IMR-90 (cell line): ENCODE measurements around the gene EMP1. TPM values are rescaled to one million over a fixed set of nuclear protein-coding genes. Genes with fewer than 3 reads are reported as not detected.

Source experiments
- ATAC-seq: fragments of 200-7000 bp; cut with Tn5 transposase; 2 replicates; pipeline ENCODE4 v1.9.1; 2020; ENCODE audit warnings: low read depth, mild to moderate bottlenecking, moderate library complexity
- BruUV-seq: library from RNA; stranded (reverse); fragments of 400-500 nt; replicated peaks from 2 replicates; lab custom pipeline; 2021; lab: Mats Ljungman, UMichigan
- CTCF ChIA-PET: fragments of 300-600 bp; formaldehyde crosslinking; extraction: SDS; loops from one replicate; lab custom pipeline; 2021; ENCODE audit warnings: antibody characterized with exemption; lab: Yijun Ruan, JAX
- POLR2A ChIA-PET: fragments of 300-600 bp; sonication (Branson Sonifier 250); formaldehyde crosslinking; loops from one replicate; lab custom pipeline; 2022; ENCODE audit warnings: antibody characterized with exemption; ENCODE audit not compliant: unreplicated experiment; lab: Charles Lee
- DNase-seq: peaks from one replicate; pipeline ENCODE4 v3.0.0; 2013
- H2AFZ ChIP-seq: replicated peaks from 2 replicates; pipeline ENCODE3; 2013; ENCODE audit warnings: low read length, mild to moderate bottlenecking; ENCODE audit not compliant: poor library complexity
- H2AK5ac ChIP-seq: 2 replicates; pipeline ENCODE4 v1.6.1; 2013; ENCODE audit warnings: low read depth, low read length, inconsistent platforms
- H2AK9ac ChIP-seq: replicated peaks from 2 replicates; pipeline ENCODE3; 2013; ENCODE audit warnings: mild to moderate bottlenecking, low read depth, low read length, moderate library complexity; ENCODE audit not compliant: poor library complexity
- H2BK120ac ChIP-seq: 2 replicates; pipeline ENCODE4 v1.6.1; 2013; ENCODE audit warnings: low read depth, low read length, inconsistent platforms
- H2BK15ac ChIP-seq: 3 replicates; pipeline ENCODE4 v1.6.1; 2013; ENCODE audit warnings: low read depth, low read length, inconsistent platforms
- H2BK20ac ChIP-seq: 2 replicates; pipeline ENCODE4 v1.6.1; 2013; ENCODE audit warnings: low read depth, mild to moderate bottlenecking, inconsistent platforms, low read length, moderate library complexity
- H2BK5ac ChIP-seq: 2 replicates; pipeline ENCODE4 v1.6.1; 2013; ENCODE audit warnings: mild to moderate bottlenecking, low read depth, low read length, inconsistent platforms; ENCODE audit not compliant: poor library complexity, severe bottlenecking
- H3K14ac ChIP-seq: replicated peaks from 2 replicates; pipeline ENCODE4 v1.6.1; 2013; ENCODE audit warnings: low read depth, low read length, inconsistent platforms
- H3K18ac ChIP-seq: 2 replicates; pipeline ENCODE4 v1.6.1; 2013; ENCODE audit warnings: low read depth, low read length, control low read depth
- H3K23ac ChIP-seq: 2 replicates; pipeline ENCODE4 v1.6.1; 2013; ENCODE audit warnings: low read depth, low read length, inconsistent platforms
- H3K27ac ChIP-seq: 2 replicates; pipeline ENCODE4 v1.5.1; 2013; ENCODE audit warnings: mild to moderate bottlenecking, control low read depth, low read length; ENCODE audit not compliant: insufficient read depth
- H3K27me3 ChIP-seq: 2 replicates; pipeline ENCODE4 v1.6.1; 2013; ENCODE audit warnings: low read length; ENCODE audit not compliant: control insufficient read depth, insufficient read depth
- H3K36me3 ChIP-seq: 2 replicates; pipeline ENCODE4 v1.6.1; 2013; ENCODE audit warnings: low read length, mixed read lengths; ENCODE audit not compliant: control insufficient read depth, insufficient read depth
- H3K4ac ChIP-seq: 2 replicates; pipeline ENCODE4 v1.6.1; 2013; ENCODE audit warnings: low read depth, low read length, inconsistent platforms
- H3K4me1 ChIP-seq: 2 replicates; pipeline ENCODE4 v1.6.1; 2013; ENCODE audit warnings: low read length, mixed read lengths; ENCODE audit not compliant: control insufficient read depth, insufficient read depth
- H3K4me2 ChIP-seq: 2 replicates; pipeline ENCODE4 v1.6.1; 2013; ENCODE audit warnings: low read depth, mild to moderate bottlenecking, control low read depth, low read length, moderate library complexity
- H3K4me3 ChIP-seq: 2 replicates; pipeline ENCODE4 v1.5.1; 2013; ENCODE audit warnings: low read depth, mild to moderate bottlenecking, control low read depth, low read length, moderate library complexity; ENCODE audit not compliant: insufficient read depth
- H3K56ac ChIP-seq: 2 replicates; pipeline ENCODE4 v1.6.1; 2013; ENCODE audit warnings: low read length, inconsistent platforms; ENCODE audit not compliant: insufficient read depth; ENCODE audit errors: extremely low read depth
- H3K79me1 ChIP-seq, 2 experiments: 2 replicates each; pipeline ENCODE4 v1.6.1; 2013; ENCODE audit warnings: low read length in 2 of 2, inconsistent platforms in 1 of 2, low read depth in 1 of 2
- H3K9ac ChIP-seq: 2 replicates; pipeline ENCODE4 v1.6.1; 2013; ENCODE audit warnings: low read depth, low read length, control low read depth
- H3K9me1 ChIP-seq: 2 replicates; pipeline ENCODE4 v1.6.1; 2013; ENCODE audit warnings: low read length, inconsistent platforms; ENCODE audit not compliant: insufficient read depth
- H3K9me3 ChIP-seq: 2 replicates; pipeline ENCODE4 v1.6.1; 2013; ENCODE audit warnings: low read length; ENCODE audit not compliant: control insufficient read depth, insufficient read depth
- H4K20me1 ChIP-seq: 2 replicates; pipeline ENCODE4 v1.6.1; 2013; ENCODE audit warnings: low read length, inconsistent platforms; ENCODE audit not compliant: insufficient read depth
- H4K5ac ChIP-seq: 2 replicates; pipeline ENCODE4 v1.6.1; 2013; ENCODE audit warnings: mild to moderate bottlenecking, low read depth, low read length, control low read depth
- H4K8ac ChIP-seq, 2 experiments: 2 replicates each; pipeline ENCODE4 v1.6.1; 2013; ENCODE audit warnings: low read depth in 2 of 2, low read length in 2 of 2, control low read depth in 1 of 2, inconsistent platforms in 1 of 2
- H4K91ac ChIP-seq: 2 replicates; pipeline ENCODE4 v1.6.1; 2013; ENCODE audit warnings: low read depth, low read length, inconsistent platforms; ENCODE audit not compliant: insufficient read depth
- CHD1 ChIP-seq: IDR thresholded peaks from 2 replicates; pipeline ENCODE4 v1.6.1; 2012; ENCODE audit warnings: low read depth, low read length, improper control_type of control experiment
- ELK1 ChIP-seq: fragments of 150-350 bp; IDR thresholded peaks from 2 replicates; pipeline ENCODE4 v1.6.1; 2016; ENCODE audit warnings: low read depth, mild to moderate bottlenecking, low read length, moderate library complexity, borderline replicate concordance
- MAFK ChIP-seq: IDR thresholded peaks from 2 replicates; pipeline ENCODE4 v1.6.1; 2012; ENCODE audit warnings: low read depth, low read length, improper control_type of control experiment
- MAZ ChIP-seq: IDR thresholded peaks from 2 replicates; pipeline ENCODE4 v1.6.1; 2012; ENCODE audit warnings: low read depth, mild to moderate bottlenecking, low read length, improper control_type of control experiment, moderate library complexity, borderline replicate concordance
- MXI1 ChIP-seq: IDR thresholded peaks from 2 replicates; pipeline ENCODE4 v1.6.1; 2012; ENCODE audit warnings: low read depth, mild to moderate bottlenecking, low read length, moderate library complexity, borderline replicate concordance
- NFE2L2 ChIP-seq: fragments of 150-350 bp; IDR thresholded peaks from 2 replicates; pipeline ENCODE4 v1.6.1; 2016; ENCODE audit warnings: low read depth, mild to moderate bottlenecking, low read length
- RAD21 ChIP-seq: IDR thresholded peaks from 2 replicates; pipeline ENCODE4 v1.6.1; 2012; ENCODE audit warnings: low read length, improper control_type of control experiment
- RFX5 ChIP-seq: IDR thresholded peaks from 2 replicates; pipeline ENCODE4 v1.8.0; 2012; ENCODE audit warnings: low read depth, mild to moderate bottlenecking, low read length, moderate library complexity
- SMC3 ChIP-seq: fragments of 150-350 bp; IDR thresholded peaks from 2 replicates; pipeline ENCODE4 v1.6.1; 2016; ENCODE audit warnings: low read depth, mild to moderate bottlenecking, antibody characterized with exemption, low read length, moderate library complexity
- WGBS, 2 experiments: methylation state at CpG; one replicate each; pipeline versions ENCODE4 v1.1.5 to v1.1.7; 2013; ENCODE audit warnings: missing lambda C conversion rate in 2 of 2; ENCODE audit not compliant: insufficient read length in 1 of 2; ENCODE audit errors: extremely low coverage in 2 of 2; 5-methylcytosine and 5-hydroxymethylcytosine counted together
- dilution Hi-C: fragments of 300-500 bp; cut with HindIII; formaldehyde crosslinking; loops from one replicate; pipeline ENCODE4 v1.14.3; 2018; ENCODE audit warnings: low sequenced_read_pairs; ENCODE audit not compliant: unreplicated experiment
- in situ Hi-C: fragments of 300-500 bp; cut with MboI; formaldehyde crosslinking; loops from 3 replicates; pipeline ENCODE4 v1.14.3; 2019; ENCODE audit warnings: low sequenced_read_pairs, inconsistent platforms, mixed read lengths
- intact Hi-C: fragments of 100-400 bp; cut with micrococcal nuclease; formaldehyde crosslinking; loops from 2 replicates; pipeline ENCODE4 v1.10.0; 2022
- polyA plus RNA-seq, 3 experiments: library from polyadenylated mRNA; depleted of rRNA; stranded (reverse); fragments of >200 nt; gene quantifications; 2 replicates each; pipeline ENCODE4 v1.2.3, GENCODE V29; 2012; ENCODE audit warnings: low replicate concordance in 1 of 3
- total RNA-seq: library from RNA; depleted of rRNA; stranded (reverse); fragments of >200 nt; gene quantifications from 2 replicates; pipeline ENCODE4 v1.2.3, GENCODE V29; 2012; rRNA removed

Gene EMP1
- total and polyA plus RNA-seq, 2 of the 4 experiments (the other 2 are of a cell fraction) = 137 to 201 TPM

DNA sequence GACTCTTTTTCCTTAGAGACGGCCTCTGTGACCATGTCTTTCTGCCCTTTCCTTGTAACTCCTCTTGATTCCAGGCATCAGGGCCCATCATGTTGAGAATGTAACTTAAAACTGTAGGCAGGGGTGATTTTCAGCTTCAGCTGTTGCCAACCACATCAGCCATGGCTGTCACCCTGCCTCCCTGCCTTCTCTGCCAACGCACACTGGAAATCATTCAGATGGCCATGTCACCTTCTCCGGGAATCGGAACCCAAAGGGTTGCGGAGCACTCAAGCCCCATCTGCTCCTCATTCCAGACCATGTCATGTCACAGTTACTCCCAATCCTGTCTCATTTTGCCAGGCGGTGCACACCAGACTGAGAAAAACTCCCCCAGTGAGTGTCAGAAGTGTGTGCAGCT, 72.1 kb downstream of the EMP1 start:
- Histone ChIP-seq H3K4me3 (no peak overlapping the region), H2AFZ (peak overlapping the region; percentile 27), H3K79me1 (no peaks in the 10 kb centered on the region), H3K9ac (no peak overlapping the region), H3K36me3 (no peaks in the 10 kb centered on the region), H3K56ac (no peak overlapping the region), H2AK5ac (no peak overlapping the region), H2AK9ac (peak overlapping the region; percentile 20), H4K8ac (no peak overlapping the region), H3K27ac (no peak overlapping the region), H2BK15ac (no peak overlapping the region), H2BK5ac (no peak overlapping the region), H4K5ac (no peak overlapping the region), H3K18ac (no peak overlapping the region), H3K9me3 (no peaks in the 10 kb centered on the region), H3K9me1 (no peaks in the 10 kb centered on the region), H4K91ac (no peak overlapping the region), H3K4me2 (no peak overlapping the region), H4K20me1 (no peaks in the 10 kb centered on the region), H3K23ac (no peak overlapping the region), H3K4me1 (no peaks in the 10 kb centered on the region), H3K4ac (no peak overlapping the region), H3K27me3 (peaks cover 52% of the 10 kb centered on the region), H2BK20ac (no peak overlapping the region), H3K14ac (no peak overlapping the region), H2BK120ac (no peak overlapping the region)
- intact Hi-C loops = no loop called here
- BruUV-seq = no TSS peak
- POLR2A ChIA-PET = no interaction called here
- DNase-seq (no peak), ATAC-seq (no peak)
- in situ Hi-C loops = no loop called here
- TF ChIP-seq SMC3 = no peak
- TF ChIP-seq MAFK = no peak
- TF ChIP-seq RAD21 = no peak
- TF ChIP-seq NFE2L2 = no peak
- TF ChIP-seq RFX5 = no peak
- TF ChIP-seq MAZ = no peak
- TF ChIP-seq CHD1 = no peak
- no peak for TF ChIP-seq ELK1
- TF ChIP-seq MXI1 = no peak
- CTCF ChIA-PET = interaction anchor here (1.1 kb wide), 1 partner anchor 13 kb away, joined by 3 read pairs; no protein-coding TSS in a partner anchor
- WGBS, 2 experiments = 77% methylated on average over 4 of the region's 6 CpGs; no CpG with 5 or more reads in 1 of the 2 experiments
- dilution Hi-C loops = no loop called here

Other genes starting within 250 kb of the EMP1 start
- not detected in 2 replicates for gene GPRC5D, start 244.6 kb upstream of the EMP1 start, total RNA-seq
- not detected in 2 replicates for gene GPRC5D, start 244.6 kb upstream of the EMP1 start, polyA plus RNA-seq (2012; rRNA removed)
- gene HEBP1, start 196.5 kb upstream of the EMP1 start, total RNA-seq = 14.7 and 18.8 TPM in 2 replicates
- gene HEBP1, start 196.5 kb upstream of the EMP1 start, polyA plus RNA-seq (2012; rRNA removed) = 44.2 and 49.2 TPM in 2 replicates
- 6.7 and 8.6 TPM in 2 replicates for gene FAM234B, start 152.3 kb upstream of the EMP1 start, total RNA-seq
- 3.6 and 3.7 TPM in 2 replicates for gene FAM234B, start 152.3 kb upstream of the EMP1 start, polyA plus RNA-seq (2012; rRNA removed)
- 2.5 and 2.9 TPM in 2 replicates for gene GSG1, start 93.1 kb upstream of the EMP1 start, total RNA-seq
- 1.8 and 2.1 TPM in 2 replicates for gene GSG1, start 93.1 kb upstream of the EMP1 start, polyA plus RNA-seq (2012; rRNA removed)